A549 (cell line): ENCODE data around the gene SOX8. TPM values are rescaled to one million over a fixed set of nuclear protein-coding genes. Genes with fewer than 3 reads are reported as not detected.

Source experiments
- ATAC-seq, 2 experiments: fragments of 200-7000 bp in 1 of 2; fragments of >200 bp in 1 of 2; cut with Nextera tagmentation in 1 of 2; cut with Tn5 transposase in 1 of 2; 3 replicates each; pipeline versions ENCODE4 v1.8.0 to v1.9.1; 2018 to 2020; ENCODE audit warnings: mild to moderate bottlenecking in 1 of 2, moderate library complexity in 1 of 2
- CTCF ChIA-PET: fragments of 300-600 bp; sonication (Branson Sonifier 250); formaldehyde crosslinking; extraction: SDS; loops from one replicate; lab custom pipeline; 2021; ENCODE audit warnings: antibody characterized with exemption, inconsistent platforms; lab: Yijun Ruan, JAX
- POLR2A ChIA-PET: fragments of 350-600 bp; formaldehyde crosslinking; extraction: SDS; loops from one replicate; lab custom pipeline; 2021; ENCODE audit warnings: antibody characterized with exemption, inconsistent platforms; lab: Yijun Ruan, JAX
- DNase-seq, 2 experiments: peaks; one replicate each; pipeline versions ENCODE4 v3.0.0 to v3.0.0-alpha.2; 2011 to 2016; ENCODE audit warnings: low read depth in 1 of 2, low spot score in 1 of 2
- FAIRE-seq: peaks from 2 replicates; lab custom pipeline; 2011; peaks lifted over from hg19 to GRCh38; lab: Jason Lieb, UNC
- H3K27ac ChIP-seq, 2 experiments: fragments of >200 bp; sonication (Bioruptor Twin); formaldehyde crosslinking; 3 replicates each; pipeline ENCODE4 v1.5.1; 2016 to 2017
- H3K4me1 ChIP-seq: fragments of >200 bp; sonication (Bioruptor Twin); formaldehyde crosslinking; 3 replicates; pipeline ENCODE4 v1.6.1; 2016
- H3K4me2 ChIP-seq: fragments of >200 bp; sonication (Bioruptor Twin); formaldehyde crosslinking; 3 replicates; pipeline ENCODE4 v1.6.1; 2016
- H3K4me3 ChIP-seq: fragments of >200 bp; sonication (Bioruptor Twin); formaldehyde crosslinking; 3 replicates; pipeline ENCODE4 v1.5.1; 2016
- H3K9me3 ChIP-seq: fragments of >200 bp; sonication (Bioruptor Twin); formaldehyde crosslinking; 3 replicates; pipeline ENCODE4 v1.6.1; 2016
- ATOH8 ChIP-seq: fragments of 250-450 bp; sonication (Bioruptor Pico); IDR thresholded peaks from 2 replicates; pipeline ENCODE4 v1.5.0; 2020; ENCODE audit warnings: low read depth, mild to moderate bottlenecking, moderate library complexity
- BCL3 ChIP-seq: fragments of >200 bp; sonication (Bioruptor Twin); formaldehyde crosslinking; IDR thresholded peaks from 3 replicates; pipeline ENCODE4 v1.6.1; 2016
- CHD2 ChIP-seq: fragments of 150-350 bp; IDR thresholded peaks from 2 replicates; pipeline ENCODE4 v1.6.1; 2014; ENCODE audit warnings: low read length; ENCODE audit not compliant: partially characterized antibody
- EHF ChIP-seq: fragments of 250-450 bp; sonication (Bioruptor Pico); IDR thresholded peaks from 2 replicates; pipeline ENCODE4 v1.5.0; 2020; ENCODE audit warnings: mild to moderate bottlenecking
- ELK1 ChIP-seq: fragments of 150-350 bp; IDR thresholded peaks from 2 replicates; pipeline ENCODE4 v1.6.1; 2014; ENCODE audit warnings: low read depth, mild to moderate bottlenecking, low read length
- EP300 ChIP-seq, 2 experiments: fragments of >200 bp; sonication (Bioruptor Twin); formaldehyde crosslinking; IDR thresholded peaks; 2 replicates in 1 of 2; 3 replicates in 1 of 2; pipeline ENCODE4 v1.6.1; 2016 to 2017
- ESRRA ChIP-seq: fragments of 150-350 bp; IDR thresholded peaks from 2 replicates; pipeline ENCODE4 v1.6.1; 2014; ENCODE audit warnings: mild to moderate bottlenecking, low read length, borderline replicate concordance
- FOXS1 ChIP-seq: fragments of 250-450 bp; sonication (Bioruptor Pico); IDR thresholded peaks from 2 replicates; pipeline ENCODE4 v1.5.0; 2020; ENCODE audit warnings: mild to moderate bottlenecking, moderate library complexity
- GATA3 ChIP-seq: IDR thresholded peaks from 2 replicates; pipeline ENCODE4 v1.6.1; 2012; ENCODE audit warnings: borderline replicate concordance
- HEYL ChIP-seq: fragments of 250-450 bp; sonication (Bioruptor Pico); IDR thresholded peaks from 2 replicates; pipeline ENCODE4 v1.8.0; 2021; ENCODE audit warnings: mild to moderate bottlenecking, moderate library complexity
- HMGXB4 ChIP-seq: fragments of 250-450 bp; sonication (Bioruptor Pico); IDR thresholded peaks from 2 replicates; pipeline ENCODE4 v1.5.0; 2021; ENCODE audit warnings: mild to moderate bottlenecking, moderate library complexity, borderline replicate concordance
- HOXB13 ChIP-seq: fragments of 250-450 bp; sonication (Bioruptor Pico); IDR thresholded peaks from 2 replicates; pipeline ENCODE4 v1.5.0; 2020; ENCODE audit warnings: low read depth, mild to moderate bottlenecking, moderate library complexity
- HOXB5 ChIP-seq: fragments of 250-450 bp; sonication (Bioruptor Pico); IDR thresholded peaks from 2 replicates; pipeline ENCODE4 v1.5.0; 2020; ENCODE audit warnings: mild to moderate bottlenecking, moderate library complexity
- JUN ChIP-seq, 2 experiments: fragments of >200 bp; sonication (Bioruptor Twin); formaldehyde crosslinking; IDR thresholded peaks; 2 replicates in 1 of 2; 3 replicates in 1 of 2; pipeline ENCODE4 v1.6.1; 2016 to 2017
- KDM1A ChIP-seq: fragments of 200-600 bp; sonication (generic); IDR thresholded peaks from 2 replicates; pipeline ENCODE4 v1.6.1; 2016; ENCODE audit warnings: low read depth, mild to moderate bottlenecking
- MAX ChIP-seq: IDR thresholded peaks from 2 replicates; pipeline ENCODE4 v1.6.1; 2012
- MAZ ChIP-seq: fragments of 150-350 bp; IDR thresholded peaks from 2 replicates; pipeline ENCODE4 v1.6.1; 2014; ENCODE audit warnings: antibody characterized with exemption, low read depth, low read length, borderline replicate concordance
- MYC ChIP-seq: IDR thresholded peaks from 2 replicates; pipeline ENCODE4 v1.6.1; 2012; ENCODE audit warnings: mild to moderate bottlenecking, inconsistent platforms, low read length, improper control_type of control experiment, borderline replicate concordance
- PHF8 ChIP-seq: fragments of 200-600 bp; sonication (generic); IDR thresholded peaks from 2 replicates; pipeline ENCODE4 v1.6.1; 2016; ENCODE audit warnings: low read depth, mild to moderate bottlenecking, antibody characterized with exemption, moderate library complexity, borderline replicate concordance
- POLR2A ChIP-seq: IDR thresholded peaks from 2 replicates; pipeline ENCODE4 v1.6.1; 2012; ENCODE audit warnings: mild to moderate bottlenecking, low read length
- RARB ChIP-seq: fragments of 250-450 bp; sonication (Bioruptor Pico); IDR thresholded peaks from 2 replicates; pipeline ENCODE4 v1.8.0; 2021; ENCODE audit warnings: mild to moderate bottlenecking, moderate library complexity
- RCOR1 ChIP-seq: fragments of 150-350 bp; IDR thresholded peaks from 2 replicates; pipeline ENCODE4 v1.6.1; 2014; ENCODE audit warnings: antibody characterized with exemption, low read length, low read depth
- RNF2 ChIP-seq: fragments of 200-600 bp; sonication (generic); IDR thresholded peaks from 2 replicates; pipeline ENCODE4 v1.6.1; 2016; ENCODE audit warnings: low read depth, mild to moderate bottlenecking, antibody characterized with exemption, moderate library complexity, borderline replicate concordance
- TFCP2L1 ChIP-seq: fragments of 250-450 bp; sonication (Bioruptor Pico); IDR thresholded peaks from 2 replicates; pipeline ENCODE4 v1.5.0; 2021; ENCODE audit warnings: mild to moderate bottlenecking
- USF2 ChIP-seq: fragments of 450-650 bp; IDR thresholded peaks from 2 replicates; pipeline ENCODE4 v1.6.1; 2014; ENCODE audit warnings: antibody characterized with exemption
- ZC3H11A ChIP-seq: fragments of 450-650 bp; IDR thresholded peaks from 2 replicates; pipeline ENCODE4 v1.6.1; 2014; ENCODE audit warnings: antibody characterized with exemption, mild to moderate bottlenecking
- ZNF302 ChIP-seq: fragments of 250-450 bp; sonication (Bioruptor Pico); IDR thresholded peaks from 2 replicates; pipeline ENCODE4 v1.9.0; 2021; ENCODE audit warnings: inconsistent platforms, mild to moderate bottlenecking, moderate library complexity
- WGBS: methylation state at CpG from one replicate; pipeline ENCODE4 v1.1.6; 2017; ENCODE audit errors: missing lambda C conversion rate; 5-methylcytosine and 5-hydroxymethylcytosine counted together
- polyA plus RNA-seq, 4 experiments: library from polyadenylated mRNA; depleted of rRNA in 3 of 4; stranded (reverse); fragments of >200 nt; fragmentation: RNase III in 1 of 4; extraction: RNeasy Plus Mini Kit Qiagen cat#74134 plus additional on column Dnase treatment in 1 of 4; gene quantifications; 2 replicates in 3 of 4; 3 replicates in 1 of 4; pipeline ENCODE4 v1.2.3, GENCODE V29; 2011 to 2017

Gene SOX8
- polyA plus RNA-seq, 2 of the 4 experiments (the other 2 are of a cell fraction), result 0.06 to 0.22 TPM

- WGBS, result 70% methylated on average over 32 of the region's 44 CpGs
- no peak overlapping the region for H3K27ac ChIP-seq
- ATAC-seq (no peak), FAIRE-seq (no peak), DNase-seq (no peak)
- peaks cover 3% of the 10 kb centered on the region for H3K4me1 ChIP-seq
- POLR2A ChIA-PET, result interaction anchor here (0.6 kb wide), 1 partner anchor 23 kb away, joined by 8 read pairs; no protein-coding TSS in a partner anchor
- no peak overlapping the region for H3K4me2 ChIP-seq
- no peak overlapping the region for H3K4me3 ChIP-seq
- CTCF ChIA-PET, result no interaction called here
- H3K9me3 ChIP-seq, result no peaks in the 10 kb centered on the region
- TF ChIP-seq HOXB5 (CRISPR knock-in tag) (no peak), POLR2A (no peak), JUN (IDR thresholded peaks at IDR 0.05) (no peak), USF2 (no peak), ZC3H11A (no peak), BCL3 (no peak), RCOR1 (no peak), KDM1A (no peak), HOXB13 (CRISPR knock-in tag) (no peak), CHD2 (no peak), MAZ (no peak), ATOH8 (CRISPR knock-in tag) (no peak), HMGXB4 (CRISPR knock-in tag) (no peak), RARB (CRISPR knock-in tag) (no peak), MAX (no peak), ELK1 (no peak), EHF (CRISPR knock-in tag) (no peak), MYC (no peak), PHF8 (no peak)
Observed at GRCh38 chr16:986925-987582, 5.5 kb downstream of the SOX8 start.

- DNase-seq (no peak), ATAC-seq (no peak), FAIRE-seq (no peak)
- CTCF ChIA-PET, result interaction anchor here (1.1 kb wide), 1 partner anchor 11 kb away, joined by 3 read pairs; no protein-coding TSS in a partner anchor
- no peak overlapping the region for H3K4me3 ChIP-seq
- 97% methylated on average over 14 of the region's 17 CpGs for WGBS
- no peak overlapping the region for H3K27ac ChIP-seq
- H3K4me1 ChIP-seq, result no peaks in the 10 kb centered on the region
- POLR2A ChIA-PET, result no interaction called here
- no peaks in the 10 kb centered on the region for H3K9me3 ChIP-seq
- H3K4me2 ChIP-seq, result no peak overlapping the region
- no peak for TF ChIP-seq ELK1
- no peak for TF ChIP-seq USF2
- TF ChIP-seq BCL3, result no peak
- no peak for TF ChIP-seq ZNF302 (CRISPR knock-in tag)
- no peak for TF ChIP-seq GATA3
- no peak for TF ChIP-seq HOXB5 (CRISPR knock-in tag)
- TF ChIP-seq EP300 (IDR thresholded peaks at IDR 0.05), result no peak
- TF ChIP-seq RNF2, result no peak
- no peak for TF ChIP-seq PHF8
- TF ChIP-seq TFCP2L1 (CRISPR knock-in tag), result no peak
- TF ChIP-seq ESRRA, result no peak
- no peak for TF ChIP-seq HEYL (CRISPR knock-in tag)
- TF ChIP-seq RCOR1, result no peak
- no peak for TF ChIP-seq FOXS1
Observed at GRCh38 chr16:987906-988305, 6.3 kb downstream of the SOX8 start.
